GM19328 (cell line): ENCODE measurements around the gene CDK11B.
"Not testable (repeated sequence)": the region's sequence is repeated elsewhere in the genome, so short reads cannot be mapped to it uniquely, and the experiment has no call there.

ENCODE experiments used
- ATAC-seq: cut with Tn5 transposase; IDR thresholded peaks from one replicate; pipeline ENCODE4 v1.9.1; 2021; ENCODE audit warnings: mild to moderate bottlenecking, moderate library complexity; ENCODE audit not compliant: unreplicated experiment

The CDK11B gene

GRCh38 chr1:1683104-1683905, 24.5 kb upstream of the CDK11B start:
- ATAC-seq, result no peak

GRCh38 chr1:1680912-1681273, 22.1 kb upstream of the CDK11B start:
- ATAC-seq, result no peak

GRCh38 chr1:1680031-1680911, 21.5 kb upstream of the CDK11B start:
- no peak for ATAC-seq

GRCh38 chr1:1678581-1679380, 20.0 kb upstream of the CDK11B start:
- no peak for ATAC-seq

GRCh38 chr1:1677718-1678580, 19.1 kb upstream of the CDK11B start:
- ATAC-seq, result peak; percentile 52

GRCh38 chr1:1676087-1676486, 17.3 kb upstream of the CDK11B start:
- ATAC-seq, result not testable (repeated sequence)

GRCh38 chr1:1675218-1675617, 16.4 kb upstream of the CDK11B start:
- ATAC-seq, result not testable (repeated sequence)

GRCh38 chr1:1674806-1675205, 16.0 kb upstream of the CDK11B start:
- not testable (repeated sequence) for ATAC-seq

GRCh38 chr1:1672181-1672965, 13.6 kb upstream of the CDK11B start:
- no peak for ATAC-seq

- ATAC-seq, result no peak
Observed at GRCh38 chr1:1671365-1672119, 12.7 kb upstream of the CDK11B start.

GRCh38 chr1:1670866-1671265, 12.1 kb upstream of the CDK11B start:
- ATAC-seq, result no peak

GRCh38 chr1:1669468-1670440, 10.9 kb upstream of the CDK11B start:
- no peak for ATAC-seq

GRCh38 chr1:1666526-1666925, 7.7 kb upstream of the CDK11B start:
- ATAC-seq, result no peak

GRCh38 chr1:1665815-1666251, 7.0 kb upstream of the CDK11B start:
- no peak for ATAC-seq

- ATAC-seq, result no peak
Observed at GRCh38 chr1:1664941-1665814, 6.4 kb upstream of the CDK11B start.

- ATAC-seq, result not testable (repeated sequence)
Observed at GRCh38 chr1:1664318-1664717, 5.5 kb upstream of the CDK11B start.
